Omental fat pad (tissue), 4 donors: ENCODE results near the gene TAS2R10. TPM values are rescaled to one million over a fixed set of nuclear protein-coding genes. Genes with fewer than 3 reads are reported as not detected.

Experiments
- ATAC-seq: fragments of 150-250 bp; one replicate; pipeline ENCODE4 v1.9.1; 2016; ENCODE audit warnings: mild to moderate bottlenecking, moderate library complexity; ENCODE audit not compliant: low FRiP score
- DNase-seq: peaks from one replicate; pipeline ENCODE4 v3.0.0-alpha.2; 2019; ENCODE audit warnings: low spot score
- CTCF ChIP-seq, 3 donors: fragments of 450-650 bp; IDR thresholded peaks; one replicate each; pipeline ENCODE4 v1.5.1; 2016 to 2017; ENCODE audit warnings: antibody characterized with exemption in 3 of 3, mild to moderate bottlenecking in 3 of 3, moderate library complexity in 2 of 3
- small RNA-seq: library from RNA; depleted of rRNA; stranded (forward); fragments of <200 nt; gene quantifications from one replicate; pipeline ENCODE3, GENCODE V24; 2016
- total RNA-seq, 4 donors: library from RNA; depleted of rRNA; stranded (reverse); fragments of >200 nt; gene quantifications; one replicate each; pipeline ENCODE4 v1.1.0, GENCODE V29; 2016

The TAS2R10 gene
- total RNA-seq, 4 donors from 2014 or later: 0.88 to 1.9 TPM; not detected in 2

- DNase-seq (no peak), ATAC-seq (no peak)
- TF ChIP-seq CTCF (IDR thresholded peaks at IDR 0.05): no peak
Measured at GRCh38 chr12:10783252-10783651, 42.9 kb downstream of the TAS2R10 start.

- DNase-seq (no peak), ATAC-seq (no peak)
- TF ChIP-seq CTCF (IDR thresholded peaks at IDR 0.05): no peak
Measured at GRCh38 chr12:10779103-10779502, 47.1 kb downstream of the TAS2R10 start.

Small RNA genes within 50 kb of the gene (small RNA-seq; reads per million reads assigned to genes)
- not detected for gene PRR4

Other genes with a start within 250 kb of the TAS2R10 start
- gene MAGOHB, start 212.7 kb downstream of the TAS2R10 start, total RNA-seq: 10 to 100 TPM in 1 of 4 donors, 1 to 10 TPM in 3; 4.9 to 12.6 (median 7.6) TPM
- under 1 TPM in 2 of 4 donors, not detected in 2; 0.32 to 0.56 TPM for gene STYK1, start 152.3 kb downstream of the TAS2R10 start, total RNA-seq
- gene YBX3, start 103.0 kb downstream of the TAS2R10 start, total RNA-seq: 100 to 1,000 TPM; 281 to 567 (median 448) TPM
- gene TAS2R7, start 23.7 kb downstream of the TAS2R10 start, total RNA-seq: not detected
- not detected for gene TAS2R8, start 19.1 kb downstream of the TAS2R10 start, total RNA-seq
- not detected for gene TAS2R9, start 16.2 kb downstream of the TAS2R10 start, total RNA-seq
- gene PRR4, start 23.1 kb upstream of the TAS2R10 start, total RNA-seq: 1 to 10 TPM; 1.5 to 2.5 (median 1.8) TPM
- gene PRH1, start 57.9 kb upstream of the TAS2R10 start, total RNA-seq: 10 to 100 TPM; 23.2 to 38.0 (median 30.1) TPM
- gene TAS2R13, start 83.2 kb upstream of the TAS2R10 start, total RNA-seq: 1 to 10 TPM; 1.3 to 5.5 (median 3.0) TPM
- not detected for gene PRH2, start 102.9 kb upstream of the TAS2R10 start, total RNA-seq
- gene TAS2R14, start 112.9 kb upstream of the TAS2R10 start, total RNA-seq: 1 to 10 TPM; 1.9 to 8.7 (median 3.0) TPM
- gene TAS2R50, start 160.6 kb upstream of the TAS2R10 start, total RNA-seq: 10 to 100 TPM in 1 of 4 donors, 1 to 10 TPM in 3; 2.0 to 12.1 (median 3.8) TPM
- 1 to 10 TPM; 2.6 to 4.6 (median 4.3) TPM for gene TAS2R20, start 171.9 kb upstream of the TAS2R10 start, total RNA-seq
- 10 to 100 TPM in 1 of 4 donors, 1 to 10 TPM in 3; 3.2 to 10.7 (median 7.1) TPM for gene TAS2R19, start 196.3 kb upstream of the TAS2R10 start, total RNA-seq
- gene TAS2R31, start 205.0 kb upstream of the TAS2R10 start, total RNA-seq: 10 to 100 TPM in 1 of 4 donors, 1 to 10 TPM in 3; 2.4 to 10.9 (median 5.0) TPM
- gene TAS2R46, start 235.9 kb upstream of the TAS2R10 start, total RNA-seq: 1 to 10 TPM; 1.5 to 6.6 (median 2.9) TPM